Inferior parietal cortex (tissue), 1 donor: ENCODE data around the gene TYMP.
"Not testable (repeated sequence)": the region's sequence is repeated elsewhere in the genome, so short reads cannot be mapped to it uniquely, and the experiment has no call there.

Source experiments
- DNase-seq: peaks from one replicate; pipeline ENCODE4 v3.0.0-alpha.2; 2016; ENCODE audit errors: extremely low spot score

The TYMP gene

GRCh38 chr22:50562523-50563412 lies 33.0 kb upstream of the TYMP start, which contains the start of gene SYCE3:
TSS of gene SYCE3 (minus strand) at chr22:50562919. CDS start at chr22:50556405, 6,514 bp downstream.
- peak; percentile 95 for DNase-seq

GRCh38 chr22:50561401-50562358 lies 31.9 kb upstream of the TYMP start:
- no peak for DNase-seq

GRCh38 chr22:50560034-50560433 lies 30.2 kb upstream of the TYMP start:
- DNase-seq = no peak

- DNase-seq = no peak
Measured at GRCh38 chr22:50556703-50557102, 26.9 kb upstream of the TYMP start.

- no peak for DNase-seq
Measured at GRCh38 chr22:50553310-50553709, 23.5 kb upstream of the TYMP start.

- no peak for DNase-seq
Measured at GRCh38 chr22:50551160-50551752, 21.4 kb upstream of the TYMP start.

GRCh38 chr22:50550395-50550794 lies 20.6 kb upstream of the TYMP start:
- no peak for DNase-seq

- no peak for DNase-seq
Measured at GRCh38 chr22:50548921-50549790, 19.3 kb upstream of the TYMP start.

GRCh38 chr22:50548040-50548920 lies 18.5 kb upstream of the TYMP start:
- DNase-seq = no peak

- no peak for DNase-seq
Measured at GRCh38 chr22:50547263-50547985, 17.6 kb upstream of the TYMP start.

GRCh38 chr22:50546326-50547262 lies 16.8 kb upstream of the TYMP start:
- no peak for DNase-seq

GRCh38 chr22:50545522-50546325 lies 15.9 kb upstream of the TYMP start, which contains the start of gene KLHDC7B:
TSS of gene KLHDC7B (plus strand) at chr22:50545899. CDS start at chr22:50546244, 345 bp downstream.
- DNase-seq = no peak

- no peak for DNase-seq
Measured at GRCh38 chr22:50544746-50545253, 15.0 kb upstream of the TYMP start.

GRCh38 chr22:50544078-50544745 lies 14.4 kb upstream of the TYMP start:
- DNase-seq = peak; percentile 35

- no peak for DNase-seq
Measured at GRCh38 chr22:50542416-50542927, 12.7 kb upstream of the TYMP start.

- DNase-seq = not testable (repeated sequence)
Measured at GRCh38 chr22:50541667-50542026, 11.8 kb upstream of the TYMP start.
